ENCODE data around the gene LHX4. TPM values are rescaled to one million over a fixed set of nuclear protein-coding genes. Genes with fewer than 3 reads are reported as not detected.

LHX4 gene
- total RNA-seq, 1 experiment from 2014 or later = 0.13 TPM

DNA sequence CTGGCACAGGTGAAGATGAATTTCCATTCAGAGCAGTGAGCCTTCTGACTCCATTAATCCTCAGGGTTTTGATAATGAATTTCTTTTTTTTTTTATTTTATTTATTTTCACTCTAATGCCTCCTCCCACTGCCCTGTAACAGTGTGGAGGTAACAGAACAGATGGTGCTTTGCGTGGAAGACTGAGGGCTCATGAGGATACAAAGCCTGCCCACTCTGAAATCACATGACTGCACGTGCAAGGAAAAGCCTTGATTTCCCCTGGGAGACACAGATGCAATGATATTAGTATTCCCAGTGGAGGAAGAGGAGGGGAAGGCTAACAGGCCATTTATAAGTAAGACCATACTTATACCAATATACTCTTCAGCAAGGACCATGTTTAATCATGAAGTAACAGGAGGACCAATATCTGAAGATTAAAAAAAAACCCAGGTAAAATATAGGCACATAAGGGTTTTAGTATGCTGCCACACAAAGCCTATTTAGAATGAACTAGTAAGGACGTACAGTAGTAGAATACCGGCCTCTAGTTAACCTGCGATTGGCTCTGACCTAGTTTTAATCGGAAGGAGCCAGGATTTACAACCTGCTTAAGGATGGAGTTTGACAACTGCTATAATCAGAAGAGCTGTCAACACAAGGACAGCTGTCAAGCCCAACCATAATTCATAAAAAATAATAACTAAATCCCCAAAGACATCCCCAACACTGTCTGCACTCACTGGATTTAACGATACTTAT is 69.6 kb downstream of the LHX4 start:
- in situ Hi-C loops (cut with HindIII; ENCODE audit: low pct_unique_long_range_greater_than_20kb, low sequenced_read_pairs) = no loop called here
- no peak for DNase-seq (ENCODE audit: low read depth, low spot score)

DNA sequence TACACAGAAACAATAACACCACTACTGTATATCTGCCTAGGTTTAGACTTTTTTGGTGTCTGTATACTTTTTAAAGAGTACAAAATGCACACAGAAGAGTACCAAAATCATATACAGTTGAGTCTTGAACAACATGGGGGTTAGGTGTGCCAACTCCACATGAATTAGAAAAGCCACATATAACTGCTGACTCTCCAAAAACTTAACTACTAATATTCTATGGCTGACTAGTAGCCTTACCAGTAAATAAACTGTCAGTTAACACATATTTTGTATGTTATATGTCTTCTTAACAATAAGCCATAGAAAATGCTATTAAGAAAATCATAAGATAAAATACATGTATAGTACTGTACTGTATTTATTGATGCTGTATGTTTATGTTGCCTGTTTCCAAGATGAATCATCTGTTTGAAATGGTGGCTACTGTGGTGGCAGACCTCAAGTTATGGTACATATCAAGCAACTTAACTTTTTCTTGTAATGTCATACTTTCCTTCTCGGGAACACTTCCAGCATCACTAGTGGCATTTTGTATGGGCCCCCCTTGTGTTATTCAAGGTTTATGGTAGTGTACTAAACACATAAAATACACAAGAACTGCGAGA is 71.2 kb downstream of the LHX4 start:
- in situ Hi-C loops (cut with HindIII; ENCODE audit: low pct_unique_long_range_greater_than_20kb, low sequenced_read_pairs) = no loop called here
- DNase-seq (ENCODE audit: low read depth, low spot score) = no peak

DNA sequence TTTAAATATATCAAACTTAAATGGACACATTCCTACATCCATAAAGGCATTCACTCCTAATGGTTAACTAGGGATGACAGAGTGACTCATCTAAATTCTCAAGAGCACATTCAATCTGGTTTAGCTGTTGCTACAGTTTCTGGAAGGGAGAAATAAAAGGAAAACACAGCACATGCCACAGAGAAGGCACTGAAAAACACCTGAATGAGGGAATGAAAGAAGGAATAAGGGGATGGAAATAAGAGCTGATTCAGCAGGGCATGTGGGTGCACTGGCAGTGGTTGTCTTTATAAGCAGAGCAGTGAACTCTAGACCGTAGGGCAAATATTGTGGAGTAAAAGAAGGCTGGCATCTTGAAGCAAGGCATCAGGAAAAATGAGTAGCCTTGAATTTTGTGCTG is 79.3 kb downstream of the LHX4 start:
- in situ Hi-C loops (cut with HindIII; ENCODE audit: low pct_unique_long_range_greater_than_20kb, low sequenced_read_pairs) = no loop called here
- DNase-seq (ENCODE audit: low read depth, low spot score) = no peak

DNA sequence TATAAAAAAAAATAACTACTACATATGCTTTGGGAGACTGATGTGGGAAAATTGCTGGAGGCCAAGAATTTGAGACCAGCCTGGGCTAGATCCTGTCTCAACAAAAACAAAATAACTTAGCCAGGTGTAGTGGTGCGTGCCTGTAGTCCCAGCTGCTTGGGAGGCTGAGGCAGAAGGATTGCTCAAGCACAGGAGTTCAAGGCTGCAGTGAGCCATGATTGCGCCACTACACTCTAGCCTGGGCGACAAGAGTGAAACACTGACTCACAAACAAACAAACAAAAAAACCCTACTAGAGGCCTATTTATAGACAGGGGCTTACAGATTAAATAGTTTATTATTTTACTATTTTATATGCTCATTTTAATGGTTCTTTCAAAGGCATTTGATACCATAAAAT is 80.0 kb downstream of the LHX4 start:
- in situ Hi-C loops (cut with HindIII; ENCODE audit: low pct_unique_long_range_greater_than_20kb, low sequenced_read_pairs) = no loop called here
- DNase-seq (ENCODE audit: low read depth, low spot score) = no peak

DNA sequence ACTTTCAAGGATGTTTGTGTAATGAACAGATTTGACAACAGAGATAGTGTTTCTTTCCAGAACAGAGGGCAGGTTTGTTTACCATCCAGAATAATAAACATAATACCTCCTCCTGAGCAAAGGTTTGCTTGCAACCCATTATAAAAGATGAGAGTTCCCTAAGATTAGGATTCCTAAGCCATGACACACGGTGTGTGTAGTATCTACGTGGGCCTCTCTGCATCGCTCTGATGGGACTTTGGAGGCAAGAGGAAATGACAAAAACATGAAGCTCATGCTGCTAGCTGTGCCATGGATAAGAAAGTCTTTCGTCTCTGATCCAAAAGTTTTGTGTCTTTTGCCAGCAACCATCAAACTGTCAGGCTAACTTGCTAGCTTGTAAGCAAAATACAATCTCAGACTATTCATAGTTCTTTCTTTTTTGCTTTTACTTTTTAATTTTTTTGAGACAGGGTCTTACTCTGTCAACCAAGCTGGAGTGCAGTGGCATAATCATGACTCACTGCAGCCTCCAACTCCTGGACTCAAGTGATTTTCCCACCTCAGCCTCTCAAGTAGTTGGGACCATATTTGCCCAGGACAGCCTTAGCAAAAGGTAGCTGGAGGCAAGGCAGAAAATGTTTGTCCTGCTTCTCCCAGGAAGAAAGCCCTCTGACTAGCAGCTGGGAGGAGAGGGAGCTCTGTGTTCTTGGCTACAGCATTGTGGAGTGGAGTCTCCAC is 81.1 kb downstream of the LHX4 start:
- in situ Hi-C loops (cut with HindIII; ENCODE audit: low pct_unique_long_range_greater_than_20kb, low sequenced_read_pairs) = no loop called here
- no peak for DNase-seq (ENCODE audit: low read depth, low spot score)

DNA sequence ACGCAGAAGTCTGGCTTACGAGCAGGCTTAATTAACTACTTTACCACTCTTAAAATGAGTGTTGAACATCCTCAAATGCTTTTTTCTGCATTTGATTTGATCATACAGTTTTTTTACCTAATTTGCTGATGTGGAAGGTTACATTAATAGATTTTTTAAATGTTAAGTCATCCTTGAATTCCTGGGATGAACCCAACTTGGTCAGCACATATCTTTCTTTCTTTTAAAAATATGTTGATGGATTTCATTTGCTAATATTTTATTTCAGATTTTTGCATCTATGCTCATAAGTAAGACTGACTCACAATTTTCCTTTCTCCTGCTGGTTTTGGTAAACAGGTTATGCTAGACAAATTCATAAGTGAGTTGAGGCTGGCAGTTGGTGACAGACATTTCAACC is 82.9 kb downstream of the LHX4 start:
- in situ Hi-C loops (cut with HindIII; ENCODE audit: low pct_unique_long_range_greater_than_20kb, low sequenced_read_pairs) = no loop called here
- no peak for DNase-seq (ENCODE audit: low read depth, low spot score)

DNA sequence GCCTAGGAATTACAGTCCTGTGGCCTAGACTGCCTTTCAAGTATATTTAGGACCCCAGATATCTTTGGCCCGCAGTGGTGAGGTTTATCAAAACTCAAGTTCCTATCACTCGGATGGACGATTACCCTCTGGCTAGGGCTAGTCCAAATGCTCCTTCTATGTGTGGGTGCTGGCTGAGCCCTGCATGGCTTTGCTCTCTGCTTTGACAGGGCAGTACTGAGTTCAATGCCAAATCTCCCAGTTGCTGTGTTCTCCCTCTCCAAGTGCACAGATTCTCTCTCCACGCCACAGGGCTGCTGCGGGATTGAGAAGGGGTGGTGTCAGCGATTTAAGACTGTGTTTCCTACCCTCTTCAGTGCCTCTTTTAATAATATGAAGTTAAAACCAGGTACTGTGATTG is 97.0 kb downstream of the LHX4 start:
- in situ Hi-C loops (cut with HindIII; ENCODE audit: low pct_unique_long_range_greater_than_20kb, low sequenced_read_pairs) = no loop called here
- DNase-seq (ENCODE audit: low read depth, low spot score) = no peak

Other genes starting within 250 kb of the LHX4 start
- 66.9 and 77.5 TPM in 2 replicates for gene QSOX1, start 75.4 kb upstream of the LHX4 start, total RNA-seq (2014; rRNA removed; shearing (Covaris generic))

Measured in SK-MEL-5 (cell line).